Thoracic aorta (tissue), 2 donors: ENCODE measurements around the gene FERMT3. TPM values are rescaled to one million over a fixed set of nuclear protein-coding genes. Genes with fewer than 3 reads are reported as not detected.

Experiments used
- ATAC-seq: fragments of 150-250 bp; one replicate; pipeline ENCODE4 v1.8.0; 2017; ENCODE audit warnings: low read depth; ENCODE audit not compliant: insufficient number of reproducible peaks, low FRiP score
- DNase-seq: peaks from one replicate; pipeline ENCODE4 v3.0.0-alpha.2; 2020; ENCODE audit warnings: low spot score
- H3K27ac ChIP-seq, 2 donors: fragments of 200-600 bp; sonication (generic); 1 replicate in 1 of 2; 2 replicates in 1 of 2; pipeline ENCODE4 v1.5.1; 2016; ENCODE audit warnings: mild to moderate bottlenecking in 2 of 2, moderate library complexity in 2 of 2
- H3K27me3 ChIP-seq: fragments of 200-600 bp; sonication (generic); replicated peaks from 2 replicates; pipeline ENCODE4 v1.6.0; 2016; ENCODE audit warnings: mild to moderate bottlenecking; ENCODE audit not compliant: insufficient read depth
- H3K36me3 ChIP-seq: fragments of 200-600 bp; sonication (generic); one replicate; pipeline ENCODE4 v1.5.1; 2016
- H3K4me1 ChIP-seq, 2 donors: fragments of 200-600 bp; sonication (generic); 1 replicate in 1 of 2; 2 replicates in 1 of 2; pipeline versions ENCODE4 v1.5.1 to v1.6.0; 2016; ENCODE audit warnings: low read depth in 2 of 2, mild to moderate bottlenecking in 1 of 2; ENCODE audit not compliant: control insufficient read depth in 1 of 2
- H3K4me3 ChIP-seq: fragments of 200-600 bp; sonication (generic); 2 replicates; pipeline ENCODE4 v1.5.1; 2016; ENCODE audit warnings: mild to moderate bottlenecking
- H3K9me3 ChIP-seq: fragments of 200-600 bp; sonication (generic); 2 replicates; pipeline ENCODE4 v1.5.1; 2016
- total RNA-seq, 2 donors: library from RNA; depleted of rRNA; stranded (reverse); fragments of >200 nt; gene quantifications; one replicate each; pipeline versions ENCODE4 v1.1.0 to v1.2.3, GENCODE V29; 2016
- TF ChIP-seq, protein P1 (sequence below): fragments of 200-600 bp; sonication (generic); IDR thresholded peaks from one replicate; pipeline ENCODE4 v1.5.1; 2019; ENCODE audit warnings: antibody characterized with exemption

The FERMT3 gene
- total RNA-seq, 2 donors from 2014 or later, result 47.2 to 66.6 TPM

DNA sequence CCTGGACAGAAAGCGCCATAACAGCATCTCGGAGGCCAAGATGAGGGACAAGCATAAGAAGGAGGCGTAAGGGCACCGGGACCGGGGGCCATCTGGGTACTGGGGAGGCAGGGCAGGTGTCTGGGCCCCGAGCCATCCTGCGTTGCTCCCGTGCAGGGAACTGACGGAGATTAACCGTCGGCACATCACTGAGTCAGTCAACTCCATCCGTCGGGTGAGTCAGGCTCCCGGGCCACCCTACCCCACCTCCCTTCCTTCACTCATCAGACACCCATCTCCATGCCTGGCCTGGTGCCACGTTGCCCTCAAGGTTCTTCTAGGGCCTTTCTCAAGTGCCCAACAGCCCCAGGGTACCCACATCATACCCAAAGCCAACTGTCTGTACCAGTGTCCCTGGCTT is 59.8 kb downstream of the FERMT3 start:
- ATAC-seq, result no peak

DNA sequence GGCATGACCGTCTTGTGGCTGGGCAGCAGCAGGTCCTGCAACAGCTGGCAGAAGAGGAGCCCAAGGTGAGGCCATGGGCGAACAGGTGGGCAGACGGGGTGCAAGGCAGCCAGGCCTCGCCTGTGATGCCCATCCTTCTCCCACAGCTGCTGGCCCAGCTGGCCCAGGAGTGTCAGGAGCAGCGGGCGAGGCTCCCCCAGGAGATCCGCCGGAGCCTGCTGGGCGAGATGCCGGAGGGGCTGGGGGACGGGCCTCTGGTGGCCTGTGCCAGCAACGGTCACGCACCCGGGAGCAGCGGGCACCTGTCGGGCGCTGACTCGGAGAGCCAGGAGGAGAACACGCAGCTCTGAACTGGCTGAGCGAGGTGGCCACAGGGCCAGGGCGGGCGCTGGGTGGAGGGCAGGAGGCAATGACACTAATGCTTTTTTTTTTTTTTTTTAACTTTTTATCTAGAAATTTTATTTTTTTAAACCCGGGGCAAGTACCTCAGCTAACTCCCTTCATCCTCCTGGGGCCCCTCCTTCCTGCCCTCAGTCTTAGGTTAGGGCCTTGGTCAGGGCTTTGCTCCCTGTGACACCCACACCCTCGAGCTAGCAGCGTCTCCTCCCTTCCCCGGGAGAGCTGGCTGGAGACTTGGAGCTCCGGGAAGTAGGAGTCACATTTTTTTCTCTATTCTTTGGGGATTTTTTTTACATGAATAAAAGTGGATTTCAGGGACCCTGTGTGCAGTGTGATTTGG is 60.9 kb downstream of the FERMT3 start:
- DNase-seq (no peak), ATAC-seq (no peak)
- peaks cover 37% of the 10 kb centered on the region for H3K36me3 ChIP-seq
- TF ChIP-seq, protein P1, sequence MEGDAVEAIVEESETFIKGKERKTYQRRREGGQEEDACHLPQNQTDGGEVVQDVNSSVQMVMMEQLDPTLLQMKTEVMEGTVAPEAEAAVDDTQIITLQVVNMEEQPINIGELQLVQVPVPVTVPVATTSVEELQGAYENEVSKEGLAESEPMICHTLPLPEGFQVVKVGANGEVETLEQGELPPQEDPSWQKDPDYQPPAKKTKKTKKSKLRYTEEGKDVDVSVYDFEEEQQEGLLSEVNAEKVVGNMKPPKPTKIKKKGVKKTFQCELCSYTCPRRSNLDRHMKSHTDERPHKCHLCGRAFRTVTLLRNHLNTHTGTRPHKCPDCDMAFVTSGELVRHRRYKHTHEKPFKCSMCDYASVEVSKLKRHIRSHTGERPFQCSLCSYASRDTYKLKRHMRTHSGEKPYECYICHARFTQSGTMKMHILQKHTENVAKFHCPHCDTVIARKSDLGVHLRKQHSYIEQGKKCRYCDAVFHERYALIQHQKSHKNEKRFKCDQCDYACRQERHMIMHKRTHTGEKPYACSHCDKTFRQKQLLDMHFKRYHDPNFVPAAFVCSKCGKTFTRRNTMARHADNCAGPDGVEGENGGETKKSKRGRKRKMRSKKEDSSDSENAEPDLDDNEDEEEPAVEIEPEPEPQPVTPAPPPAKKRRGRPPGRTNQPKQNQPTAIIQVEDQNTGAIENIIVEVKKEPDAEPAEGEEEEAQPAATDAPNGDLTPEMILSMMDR, result no peak
- H3K27ac ChIP-seq, result peak overlapping the region; percentile 80 to 92
- H3K4me1 ChIP-seq, result peaks cover 10 to 28% of the 10 kb centered on the region in 2 donors
- no peak overlapping the region for H3K4me3 ChIP-seq
- no peaks in the 10 kb centered on the region for H3K27me3 ChIP-seq
- H3K9me3 ChIP-seq, result no peaks in the 10 kb centered on the region

More for the DNA sequence above, 59.8 kb downstream of the FERMT3 start:
- Histone ChIP-seq H3K27ac (no peak overlapping the region), H3K4me1 (peaks cover 10 to 18% of the 10 kb centered on the region in 2 donors), H3K36me3 (peaks cover 47% of the 10 kb centered on the region), H3K4me3 (no peak overlapping the region), H3K27me3 (no peaks in the 10 kb centered on the region), H3K9me3 (no peaks in the 10 kb centered on the region)
- no peak for DNase-seq
- TF ChIP-seq, protein P1, result no peak

DNA sequence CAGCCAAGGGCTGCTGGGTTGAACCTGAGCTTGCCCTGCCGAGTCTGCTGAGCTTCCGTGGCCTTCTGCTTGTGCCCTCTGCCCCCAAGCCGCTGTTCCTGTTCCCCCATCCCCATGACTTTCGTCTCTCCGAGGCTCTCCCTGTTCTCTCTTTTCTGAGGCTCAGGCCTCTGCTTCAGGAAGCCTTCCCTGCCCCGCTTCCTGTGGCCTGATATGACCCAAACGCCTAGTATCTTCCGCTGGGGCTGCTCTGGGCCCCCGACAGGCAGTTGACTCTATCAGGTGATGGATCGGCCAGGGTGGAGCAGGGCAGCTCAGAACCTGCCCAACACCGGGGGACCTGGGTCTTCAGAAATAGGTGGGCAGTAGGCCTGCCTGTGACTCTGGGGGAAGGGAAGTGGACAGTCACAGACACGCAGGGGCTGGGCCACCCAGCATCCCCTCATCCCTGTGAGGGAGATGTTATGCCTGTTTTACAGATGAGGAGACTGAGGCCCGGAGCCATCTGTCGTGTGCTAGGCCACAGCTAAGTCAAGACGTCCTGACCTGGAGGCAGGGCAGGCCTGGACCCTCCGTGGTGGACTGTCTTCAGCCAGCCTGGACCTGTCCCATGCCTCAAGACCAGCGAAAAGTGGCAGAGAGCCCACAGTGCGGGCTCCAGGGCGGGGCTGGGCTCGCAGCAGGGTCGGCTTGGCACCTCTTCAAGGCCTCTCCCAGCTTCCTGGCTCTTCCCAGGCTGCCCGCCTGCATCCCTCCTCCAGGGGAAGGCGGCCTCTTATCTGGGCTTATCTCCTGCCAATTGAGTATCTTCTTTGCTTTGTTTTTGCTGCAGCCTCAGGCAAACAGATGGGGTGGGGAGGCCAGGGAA is 61.7 kb downstream of the FERMT3 start:
- ATAC-seq (no peak), DNase-seq (no peak)
- Histone ChIP-seq H3K4me1 (peaks cover 10 to 28% of the 10 kb centered on the region in 2 donors), H3K27me3 (no peaks in the 10 kb centered on the region), H3K27ac (peak overlapping the region; percentile 80 to 92), H3K36me3 (peaks cover 28% of the 10 kb centered on the region), H3K4me3 (peak overlapping the region; percentile 76), H3K9me3 (no peaks in the 10 kb centered on the region)
- TF ChIP-seq, protein P1, result no peak

DNA sequence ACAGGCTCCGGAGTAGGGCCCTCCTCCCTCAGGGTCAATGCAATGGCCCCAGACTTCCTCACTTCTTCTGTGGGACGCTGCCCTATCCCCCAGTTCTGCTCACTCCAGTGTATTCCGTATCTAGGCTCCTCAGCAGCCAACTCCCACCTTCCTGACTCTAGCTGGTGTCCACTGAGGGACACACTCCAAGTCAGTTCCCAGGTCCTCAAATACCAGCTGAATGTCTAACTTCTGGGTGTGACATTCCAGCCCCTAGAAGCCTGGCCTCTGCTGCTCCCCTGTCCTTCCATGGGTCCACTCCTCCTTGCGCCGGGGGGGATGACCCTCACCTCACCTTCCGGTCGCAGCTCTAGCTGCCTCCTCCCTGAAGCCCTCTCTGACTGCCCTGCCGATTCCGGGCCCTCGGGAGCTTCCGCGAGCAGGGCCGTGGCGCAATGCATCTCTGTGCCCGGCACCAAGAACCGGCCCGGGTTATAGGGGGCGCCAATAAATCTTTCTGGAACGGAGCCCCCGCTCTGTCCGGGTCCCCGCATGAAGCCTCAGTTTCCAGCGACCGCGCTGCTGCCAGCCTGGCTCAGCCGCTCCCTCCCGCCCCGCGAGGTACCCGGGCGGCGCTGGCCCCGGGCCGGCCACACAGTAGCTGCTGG is 62.5 kb downstream of the FERMT3 start:
- Histone ChIP-seq H3K36me3 (peaks cover 21% of the 10 kb centered on the region), H3K27me3 (no peaks in the 10 kb centered on the region), H3K4me1 (peaks cover 10 to 28% of the 10 kb centered on the region in 2 donors), H3K27ac (peak overlapping the region; percentile 80 to 92), H3K4me3 (peak overlapping the region; percentile 76), H3K9me3 (no peaks in the 10 kb centered on the region)
- ATAC-seq, result peak; percentile 8
- no peak for DNase-seq
- TF ChIP-seq, protein P1, result no peak
